Measurements from ENCODE around the gene RPS27. TPM values are rescaled to one million over a fixed set of nuclear protein-coding genes. Genes with fewer than 3 reads are reported as not detected.

The RPS27 gene
- total RNA-seq, 4 donors from 2014 or later: 990 to 4,016 (median 2,721) TPM

DNA sequence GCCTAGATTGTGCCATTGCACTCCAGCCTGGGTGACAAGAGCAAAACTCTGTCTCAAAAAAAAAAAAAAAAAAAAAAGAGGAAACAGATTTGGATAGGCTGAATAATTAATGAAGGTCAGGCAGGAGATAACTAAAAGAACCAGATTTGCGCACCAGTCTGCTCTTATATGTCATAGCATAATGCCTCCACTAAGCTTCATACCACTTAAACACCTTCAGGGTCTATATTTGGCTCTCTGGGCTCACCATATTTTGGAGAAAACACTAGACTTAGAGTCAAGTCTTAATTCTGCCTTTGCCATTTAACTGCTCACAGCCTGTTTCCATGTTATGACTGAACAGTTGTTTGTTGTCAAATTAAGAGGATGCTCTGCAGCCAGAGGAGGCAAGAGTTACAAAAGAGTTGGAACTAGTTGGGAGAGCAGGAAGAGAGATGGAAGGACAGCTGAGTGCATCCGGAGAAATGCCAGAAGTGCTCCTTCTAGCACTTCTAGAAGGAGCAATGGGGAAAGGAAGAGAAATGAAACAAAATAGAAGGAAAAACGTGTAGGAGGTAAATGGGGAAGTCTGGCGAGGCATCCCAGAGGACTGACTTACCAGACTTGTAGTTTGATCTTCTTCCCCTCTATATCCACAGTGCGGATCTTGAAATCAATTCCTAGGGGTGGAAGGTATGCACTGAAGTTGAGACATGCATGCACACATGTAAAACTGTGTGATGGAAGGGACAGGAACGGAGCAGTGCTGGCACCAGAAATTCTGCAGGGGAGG is 6.3 kb upstream of the RPS27 start:
- no peak for ATAC-seq
- Histone ChIP-seq H3K9me3 (no peaks in the 10 kb centered on the region), H3K27ac (peak overlapping the region in 3 of 4 donors; percentile 83 to 92 (median 88)), H3K27me3 (no peaks in the 10 kb centered on the region), H3K4me1 (peaks cover 0 to 35% (median 3%) of the 10 kb centered on the region in 3 donors), H3K36me3 (peaks cover 0 to 38% of the 10 kb centered on the region in 2 donors), H3K4me3 (peak overlapping the region in 1 of 2 donors; percentile 65)
- 49 to 50% methylated on average over 5 to 6 of the region's 6 CpGs for WGBS, 2 donors (ENCODE audit: low coverage in 1 of 2)
- no peak for TF ChIP-seq POLR2A (IDR thresholded peaks at IDR 0.05)
- TF ChIP-seq EP300 (IDR thresholded peaks at IDR 0.05): no peak
- no peak for TF ChIP-seq POLR2AphosphoS5 (IDR thresholded peaks at IDR 0.05)
- TF ChIP-seq, protein P1, sequence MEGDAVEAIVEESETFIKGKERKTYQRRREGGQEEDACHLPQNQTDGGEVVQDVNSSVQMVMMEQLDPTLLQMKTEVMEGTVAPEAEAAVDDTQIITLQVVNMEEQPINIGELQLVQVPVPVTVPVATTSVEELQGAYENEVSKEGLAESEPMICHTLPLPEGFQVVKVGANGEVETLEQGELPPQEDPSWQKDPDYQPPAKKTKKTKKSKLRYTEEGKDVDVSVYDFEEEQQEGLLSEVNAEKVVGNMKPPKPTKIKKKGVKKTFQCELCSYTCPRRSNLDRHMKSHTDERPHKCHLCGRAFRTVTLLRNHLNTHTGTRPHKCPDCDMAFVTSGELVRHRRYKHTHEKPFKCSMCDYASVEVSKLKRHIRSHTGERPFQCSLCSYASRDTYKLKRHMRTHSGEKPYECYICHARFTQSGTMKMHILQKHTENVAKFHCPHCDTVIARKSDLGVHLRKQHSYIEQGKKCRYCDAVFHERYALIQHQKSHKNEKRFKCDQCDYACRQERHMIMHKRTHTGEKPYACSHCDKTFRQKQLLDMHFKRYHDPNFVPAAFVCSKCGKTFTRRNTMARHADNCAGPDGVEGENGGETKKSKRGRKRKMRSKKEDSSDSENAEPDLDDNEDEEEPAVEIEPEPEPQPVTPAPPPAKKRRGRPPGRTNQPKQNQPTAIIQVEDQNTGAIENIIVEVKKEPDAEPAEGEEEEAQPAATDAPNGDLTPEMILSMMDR (IDR thresholded peaks at IDR 0.05): no peak

DNA sequence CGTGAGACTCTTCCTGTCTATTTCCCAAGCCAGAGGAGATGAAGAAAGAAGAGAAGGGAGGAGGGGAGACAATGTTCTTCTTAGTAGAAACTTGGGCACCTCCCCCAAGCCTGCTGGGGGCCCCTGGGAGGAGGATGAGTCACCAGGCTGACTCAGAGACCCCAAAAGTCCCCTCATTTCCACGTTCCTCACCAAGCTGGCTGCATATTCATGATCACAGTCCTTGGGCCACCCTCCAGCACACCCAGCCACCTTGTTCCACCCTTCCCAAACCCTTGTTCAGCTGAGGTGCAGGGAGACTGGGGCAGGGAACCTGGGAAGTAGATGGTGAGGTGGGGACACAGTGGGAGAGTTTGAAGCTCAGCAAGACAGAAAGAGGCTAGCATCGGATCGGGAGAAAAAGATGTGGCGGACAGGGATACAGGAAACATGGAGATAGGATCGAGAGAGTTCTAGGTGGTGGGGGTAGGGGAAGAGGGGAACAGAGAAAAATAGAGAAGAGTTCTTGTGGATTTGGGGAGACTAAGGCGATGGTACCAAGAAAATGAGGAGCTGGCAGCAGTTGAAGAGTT is 5.1 kb upstream of the RPS27 start:
- peak; percentile 56 for ATAC-seq
- Histone ChIP-seq H3K27ac (peak overlapping the region; percentile 51 to 92 (median 86)), H3K4me3 (peak overlapping the region; percentile 52 to 65), H3K9me3 (no peaks in the 10 kb centered on the region), H3K36me3 (peaks cover 0 to 33% of the 10 kb centered on the region in 2 donors), H3K27me3 (no peaks in the 10 kb centered on the region), H3K4me1 (peaks cover 0 to 43% (median 6%) of the 10 kb centered on the region in 3 donors)
- WGBS, 2 donors (ENCODE audit: low coverage in 1 of 2): 0 to 6% methylated on average over 3 to 7 of the region's 7 CpGs
- TF ChIP-seq, protein P1 (IDR thresholded peaks at IDR 0.05): no peak
- TF ChIP-seq POLR2A (IDR thresholded peaks at IDR 0.05) (peak; percentile 14 to 24), EP300 (IDR thresholded peaks at IDR 0.05) (no peak), POLR2AphosphoS5 (IDR thresholded peaks at IDR 0.05) (peak; percentile 78)

DNA sequence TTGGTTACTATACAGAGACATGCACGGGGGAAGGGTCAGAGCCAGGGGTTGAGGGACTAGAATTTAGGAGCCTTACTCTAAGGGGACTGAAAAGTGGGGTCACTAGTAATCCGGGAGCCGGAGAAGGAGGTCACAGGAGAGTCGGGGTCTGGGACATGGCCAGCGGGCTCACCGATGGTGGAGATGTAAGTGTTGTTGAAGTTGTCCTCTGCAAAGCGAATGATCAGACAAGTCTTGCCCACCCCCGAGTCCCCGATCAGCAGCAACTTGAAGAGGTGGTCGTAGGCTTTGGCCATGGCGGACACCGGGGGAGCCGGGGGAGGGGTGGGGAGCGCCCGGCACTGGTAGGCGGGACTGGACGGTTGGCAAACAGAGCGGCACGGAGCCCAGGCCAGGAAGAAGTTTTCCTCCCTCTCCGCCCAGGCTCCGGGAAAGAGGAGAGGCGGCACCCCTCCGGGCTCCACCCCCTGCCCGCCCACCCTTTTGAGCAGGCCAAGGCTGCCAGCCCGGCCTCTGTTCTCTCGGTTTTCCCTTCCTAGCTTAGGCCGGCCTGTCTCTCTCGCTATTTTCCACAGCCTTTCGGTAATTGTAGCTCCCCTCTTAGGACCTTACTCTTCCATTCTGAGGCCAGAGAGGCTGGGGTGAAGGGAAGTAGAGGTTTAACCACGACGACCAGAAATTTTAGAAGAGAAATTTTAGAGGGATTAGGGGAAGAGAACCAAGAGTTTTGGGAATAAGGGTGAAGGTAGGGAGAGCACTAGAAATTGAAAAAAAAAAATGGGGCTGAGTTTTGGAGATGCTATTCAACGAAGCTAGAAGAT is 4.4 kb upstream of the RPS27 start, which contains the start of gene RAB13:
Gene RAB13, minus strand, starts transcription at position 399 of the 821 bp plus-strand sequence. Its CDS starts 103 bp downstream, at position 296.
- Histone ChIP-seq H3K27me3 (no peaks in the 10 kb centered on the region), H3K27ac (peak within 1 kb of the TSS; percentile 83 to 92 (median 87)), H3K4me1 (peaks cover 0 to 43% (median 6%) of the 10 kb centered on the region in 3 donors), H3K9me3 (no peaks in the 10 kb centered on the region), H3K36me3 (peaks cover 0 to 26% of the 10 kb centered on the region in 2 donors), H3K4me3 (peak within 1 kb of the TSS; percentile 52 to 65)
- TF ChIP-seq POLR2AphosphoS5 (IDR thresholded peaks at IDR 0.05): peak; percentile 72
- no peak for TF ChIP-seq EP300 (IDR thresholded peaks at IDR 0.05)
- peak; percentile 22 to 38 for TF ChIP-seq POLR2A (IDR thresholded peaks at IDR 0.05)
- TF ChIP-seq, protein P1 (IDR thresholded peaks at IDR 0.05): no peak
- ATAC-seq: peak; percentile 88
- WGBS, 2 donors (ENCODE audit: low coverage in 1 of 2): 0% methylated on average over 7 to 8 of the region's 32 CpGs

DNA sequence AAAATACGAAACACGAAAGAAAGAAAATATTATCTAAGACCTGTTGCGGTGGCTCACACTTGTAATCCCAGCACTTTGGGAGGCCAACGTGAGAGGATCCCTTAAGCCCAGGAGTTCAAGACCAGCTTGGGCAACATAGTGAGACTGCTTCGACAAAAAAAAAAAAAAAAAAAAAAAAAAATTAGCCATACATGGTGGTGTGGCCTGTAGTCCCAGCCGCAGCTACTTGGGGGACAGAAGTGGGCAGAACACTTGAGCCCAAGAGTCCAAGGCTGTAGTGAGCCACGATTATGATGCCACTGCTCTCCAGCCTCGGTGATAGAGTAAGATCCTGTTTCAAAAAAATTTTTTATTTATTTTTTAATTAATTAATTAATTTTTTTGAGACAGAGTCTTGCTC is 2.9 kb upstream of the RPS27 start:
- no peaks in the 10 kb centered on the region for H3K27me3 ChIP-seq
- TF ChIP-seq EP300 (IDR thresholded peaks at IDR 0.05): no peak
- no peak for TF ChIP-seq POLR2AphosphoS5 (IDR thresholded peaks at IDR 0.05)
- TF ChIP-seq, protein P1 (IDR thresholded peaks at IDR 0.05): no peak
- no peak for TF ChIP-seq POLR2A (IDR thresholded peaks at IDR 0.05)
- no peak for ATAC-seq
- H3K9me3 ChIP-seq: no peaks in the 10 kb centered on the region
- H3K4me1 ChIP-seq: peaks cover 6 to 56% (median 14%) of the 10 kb centered on the region in 3 donors
- WGBS, 2 donors (ENCODE audit: low coverage in 1 of 2): 72 to 81% methylated on average over 3 to 8 of the region's 8 CpGs
- H3K36me3 ChIP-seq: peaks cover 0 to 21% of the 10 kb centered on the region in 2 donors
- H3K4me3 ChIP-seq: no peak overlapping the region
- peak overlapping the region in 2 of 4 donors; percentile 88 to 92 for H3K27ac ChIP-seq

All from gastroesophageal sphincter (tissue), 4 donors.